ENCODE measurements around the gene SH3BP5. TPM values are rescaled to one million over a fixed set of nuclear protein-coding genes. Genes with fewer than 3 reads are reported as not detected.

Gene SH3BP5
- total and polyA plus RNA-seq, 4 experiments from 2014 or later = 48.2 to 118 (median 56.3) TPM

DNA sequence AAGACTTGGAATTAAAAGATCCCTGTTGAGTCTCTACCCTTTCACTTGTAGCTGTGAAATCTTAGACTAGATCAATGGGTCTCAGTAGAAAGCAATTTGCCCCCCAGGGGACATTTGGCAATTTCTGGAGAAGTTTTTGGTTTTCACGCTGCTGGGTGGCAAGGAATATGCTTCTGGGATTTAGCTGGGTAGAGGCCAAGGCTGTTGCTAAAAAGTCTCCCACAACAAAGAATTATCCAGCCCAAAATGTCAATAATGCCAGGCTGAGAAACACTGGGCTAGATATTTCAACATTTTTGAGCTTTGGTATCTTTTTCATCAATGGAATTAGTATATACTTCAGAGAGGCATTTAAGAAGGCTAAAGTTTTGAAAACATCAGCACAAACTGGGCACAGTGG lies 117.6 kb downstream of the SH3BP5 start:
- Histone ChIP-seq H3K4me1 (ENCODE audit: insufficient read depth, low read length) (peaks cover 11% of the 10 kb centered on the region), H3K9me3 (ENCODE audit: control insufficient read depth in 1 of 2, low read length in 2 of 2) (no peaks in the 10 kb centered on the region), H3K27ac (ENCODE audit: low read depth, low read length) (no peak overlapping the region), H3K4me3 (ENCODE audit: low read length in 2 of 2) (no peak overlapping the region), H3K36me3 (ENCODE audit: insufficient read depth, low read length) (peaks cover 36% of the 10 kb centered on the region), H3K27me3 (ENCODE audit: insufficient read depth, low read length) (no peaks in the 10 kb centered on the region)
- H3K9me3 Mint-ChIP-seq = no peaks in the 10 kb centered on the region
- H3K4me1 Mint-ChIP-seq = peaks cover 16 to 47% (median 32%) of the 10 kb centered on the region in 4 donors
- ChIA-PET CTCF (ENCODE audit: partially characterized antibody) (interaction anchor here (1.7 kb wide), 1 partner anchor 191 kb away, joined by 4 read pairs; no protein-coding TSS in a partner anchor), POLR2A (ENCODE audit: partially characterized antibody) (interaction anchor here (1.3 kb wide), 1 partner anchor 9 kb away, joined by 6 read pairs; the partner anchor contains the start of gene CAPN7)
- H3K36me3 Mint-ChIP-seq = peaks cover 39 to 66% of the 10 kb centered on the region in 2 donors
- no peak overlapping the region for H3K27ac Mint-ChIP-seq
- no peak overlapping the region for H3K4me3 Mint-ChIP-seq
- intact Hi-C loops (cut with micrococcal nuclease) = no loop called here
- no peaks in the 10 kb centered on the region for H3K27me3 Mint-ChIP-seq
- DNase-seq = no peak

DNA sequence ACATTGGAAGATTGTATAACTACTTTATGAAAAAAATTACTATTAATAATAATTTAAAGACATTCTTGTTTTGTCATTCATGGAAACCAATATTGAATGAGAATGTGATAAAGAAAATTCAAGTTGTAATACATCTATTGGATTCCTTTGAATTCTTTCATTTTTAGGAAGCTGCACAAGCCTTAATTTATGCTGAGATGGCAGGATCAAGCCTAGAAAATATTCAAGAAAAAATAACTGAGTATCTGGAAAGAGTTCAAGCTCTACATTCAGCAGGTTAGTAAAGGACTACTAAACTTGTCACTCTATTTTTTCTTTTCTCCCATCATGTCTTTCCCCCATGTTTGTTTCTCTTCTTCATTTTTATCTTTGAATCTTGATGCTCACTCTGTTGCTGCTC lies 120.4 kb downstream of the SH3BP5 start:
- peaks cover 15% of the 10 kb centered on the region for H3K36me3 ChIP-seq (ENCODE audit: insufficient read depth, low read length)
- Mint-ChIP-seq H3K4me1 (peaks cover 19 to 59% (median 37%) of the 10 kb centered on the region in 4 donors), H3K4me3 (peak overlapping the region in 1 of 8 donors; percentile 31), H3K27ac (peak overlapping the region in 1 of 7 donors; percentile 51), H3K9me3 (no peaks in the 10 kb centered on the region), H3K27me3 (no peaks in the 10 kb centered on the region), H3K36me3 (peaks cover 21 to 49% of the 10 kb centered on the region in 2 donors)
- H3K4me3 ChIP-seq (ENCODE audit: low read length in 2 of 2) = no peak overlapping the region
- CTCF ChIA-PET (ENCODE audit: partially characterized antibody) = no interaction called here
- no peak overlapping the region for H3K27ac ChIP-seq (ENCODE audit: low read depth, low read length)
- peaks cover 40% of the 10 kb centered on the region for H3K4me1 ChIP-seq (ENCODE audit: insufficient read depth, low read length)
- intact Hi-C loops (cut with micrococcal nuclease) = no loop called here
- no peak for DNase-seq
- no peaks in the 10 kb centered on the region for H3K27me3 ChIP-seq (ENCODE audit: insufficient read depth, low read length)
- POLR2A ChIA-PET (ENCODE audit: partially characterized antibody) = no interaction called here
- H3K9me3 ChIP-seq (ENCODE audit: control insufficient read depth in 1 of 2, low read length in 2 of 2) = no peaks in the 10 kb centered on the region

DNA sequence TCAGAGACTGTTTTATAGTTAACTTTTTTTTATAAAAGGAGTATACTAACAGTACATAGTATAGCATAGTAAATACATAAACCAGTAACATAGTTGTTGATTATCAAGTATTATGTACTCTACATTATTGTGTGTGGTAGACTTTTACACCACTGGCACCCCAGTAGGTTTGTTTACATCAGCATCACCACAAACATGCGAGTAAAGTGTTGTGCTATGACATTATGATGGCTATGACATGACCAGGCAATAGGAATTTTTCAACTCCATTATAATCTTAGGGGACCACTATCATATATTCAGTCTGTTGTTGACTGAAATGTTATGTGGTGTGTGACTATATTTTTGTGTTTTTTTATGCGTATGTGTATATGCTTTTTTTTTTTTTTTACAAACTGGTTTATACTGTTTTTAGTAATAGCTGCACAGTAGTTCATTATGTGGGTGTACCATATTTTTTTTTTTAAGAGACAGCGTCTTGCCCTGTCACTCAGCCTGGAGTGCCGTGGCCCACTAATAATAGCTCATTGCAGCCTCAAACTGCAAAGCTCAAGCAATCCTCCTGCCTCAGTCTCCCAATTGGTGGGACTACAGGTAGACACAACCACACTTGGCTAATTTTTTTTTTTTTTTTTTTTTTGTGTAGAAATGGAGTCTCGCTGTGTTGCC lies 124.4 kb downstream of the SH3BP5 start:
- Mint-ChIP-seq H3K9me3 (no peaks in the 10 kb centered on the region), H3K27me3 (no peaks in the 10 kb centered on the region), H3K36me3 (peaks cover 13 to 27% of the 10 kb centered on the region in 2 donors), H3K27ac (peak overlapping the region in 6 of 7 donors; percentile 4 to 77 (median 64)), H3K4me1 (peaks cover 20 to 46% (median 33%) of the 10 kb centered on the region in 4 donors), H3K4me3 (peak overlapping the region; percentile 36 to 96 (median 92))
- intact Hi-C loops (cut with micrococcal nuclease) = loop anchor here (2.0 to 5.0 kb wide), 4 partner anchors 15 to 1059 kb away; partner anchors contain the start of gene OXNAD1
- peak overlapping the region; percentile 88 for H3K27ac ChIP-seq (ENCODE audit: low read depth, low read length)
- peaks cover 46% of the 10 kb centered on the region for H3K4me1 ChIP-seq (ENCODE audit: insufficient read depth, low read length)
- H3K4me3 ChIP-seq (ENCODE audit: low read length in 2 of 2) = no peak overlapping the region
- H3K36me3 ChIP-seq (ENCODE audit: insufficient read depth, low read length) = peaks cover 11% of the 10 kb centered on the region
- ChIA-PET CTCF (ENCODE audit: partially characterized antibody) (interaction anchor here (1.0 to 8.6 kb wide), 5 partner anchors 13 to 197 kb away, joined by 3 to 135 read pairs (median 10); no protein-coding TSS in a partner anchor), POLR2A (ENCODE audit: partially characterized antibody) (interaction anchor here (0.6 to 2.5 kb wide), 8 partner anchors 10 to 1309 kb away, joined by 3 to 14 read pairs (median 3); no protein-coding TSS in a partner anchor)
- no peaks in the 10 kb centered on the region for H3K9me3 ChIP-seq (ENCODE audit: control insufficient read depth in 1 of 2, low read length in 2 of 2)
- no peaks in the 10 kb centered on the region for H3K27me3 ChIP-seq (ENCODE audit: insufficient read depth, low read length)
- DNase-seq = no peak

DNA sequence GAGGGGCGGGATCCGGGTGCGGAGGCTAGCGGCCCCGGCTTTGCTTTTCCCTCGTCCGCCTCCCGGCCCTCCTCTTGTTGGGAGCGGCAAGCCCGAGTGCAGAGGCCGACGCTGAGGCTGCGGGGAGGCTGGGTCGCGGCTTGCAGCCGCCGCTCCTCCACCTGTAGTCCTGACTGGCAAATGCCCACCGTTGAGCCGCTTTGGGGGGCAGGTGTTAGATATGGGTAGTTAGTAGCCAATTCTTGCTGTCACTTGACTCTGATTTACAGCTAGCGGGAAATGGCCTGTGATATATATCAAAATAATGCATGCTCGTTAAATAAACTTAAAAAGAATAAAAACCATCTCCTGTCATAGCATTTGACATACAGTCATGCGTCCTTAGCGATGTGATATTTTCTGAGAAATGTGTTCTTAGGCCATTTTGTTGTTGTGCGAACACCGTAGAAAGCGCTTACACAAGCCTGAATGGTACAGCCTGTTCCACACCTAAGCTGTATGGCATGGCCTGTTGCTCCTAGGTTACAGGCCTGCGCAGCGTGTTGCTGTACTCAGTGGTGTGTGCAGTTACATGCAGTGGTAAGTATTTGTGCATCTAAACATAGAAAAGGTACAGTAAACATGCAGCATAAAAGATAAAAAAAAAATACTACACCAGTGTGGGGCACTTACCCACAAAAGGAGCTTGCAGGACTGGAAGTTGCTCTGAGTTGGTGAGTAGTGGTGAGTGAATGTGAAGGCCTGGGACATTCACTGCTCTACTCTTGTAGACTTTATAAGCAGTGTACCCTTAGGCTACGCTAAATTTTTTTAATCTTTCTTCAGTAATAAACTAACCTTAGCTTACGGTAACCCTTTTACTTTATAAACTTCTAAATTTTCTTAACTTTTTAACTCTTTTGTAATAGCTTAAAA lies 125.5 kb downstream of the SH3BP5 start:
- POLR2A ChIA-PET (ENCODE audit: partially characterized antibody) = interaction anchor here (0.5 to 2.5 kb wide), 32 partner anchors 11 to 1310 kb away, joined by 3 to 16 read pairs (median 4); partner anchors contain the start of genes BTD, CCDC174, HACL1 and METTL6
- Mint-ChIP-seq H3K36me3 (peaks cover 5 to 17% of the 10 kb centered on the region in 2 donors), H3K9me3 (no peaks in the 10 kb centered on the region), H3K27me3 (no peaks in the 10 kb centered on the region), H3K27ac (peak overlapping the region; percentile 77 to 96 (median 91)), H3K4me3 (peak overlapping the region; percentile 88 to 96 (median 92)), H3K4me1 (peaks cover 20 to 44% (median 31%) of the 10 kb centered on the region in 4 donors)
- Histone ChIP-seq H3K27ac (ENCODE audit: low read depth, low read length) (peak overlapping the region; percentile 88), H3K27me3 (ENCODE audit: insufficient read depth, low read length) (no peaks in the 10 kb centered on the region), H3K9me3 (ENCODE audit: control insufficient read depth in 1 of 2, low read length in 2 of 2) (no peaks in the 10 kb centered on the region), H3K4me3 (ENCODE audit: low read length in 2 of 2) (peak overlapping the region; percentile 70 to 83), H3K4me1 (ENCODE audit: insufficient read depth, low read length) (peaks cover 46% of the 10 kb centered on the region), H3K36me3 (ENCODE audit: insufficient read depth, low read length) (peaks cover under 1% of the 10 kb centered on the region)
- DNase-seq = peak; percentile 22 to 49 (median 40)
- CTCF ChIA-PET (ENCODE audit: partially characterized antibody) = interaction anchor here (1.0 to 8.6 kb wide), 8 partner anchors 11 to 974 kb away, joined by 3 to 135 read pairs (median 6); no protein-coding TSS in a partner anchor
- intact Hi-C loops (cut with micrococcal nuclease) = loop anchor here (1.0 to 5.0 kb wide), 10 partner anchors 16 to 1060 kb away; partner anchors contain the start of genes BTD, EAF1, HACL1 and METTL6

DNA sequence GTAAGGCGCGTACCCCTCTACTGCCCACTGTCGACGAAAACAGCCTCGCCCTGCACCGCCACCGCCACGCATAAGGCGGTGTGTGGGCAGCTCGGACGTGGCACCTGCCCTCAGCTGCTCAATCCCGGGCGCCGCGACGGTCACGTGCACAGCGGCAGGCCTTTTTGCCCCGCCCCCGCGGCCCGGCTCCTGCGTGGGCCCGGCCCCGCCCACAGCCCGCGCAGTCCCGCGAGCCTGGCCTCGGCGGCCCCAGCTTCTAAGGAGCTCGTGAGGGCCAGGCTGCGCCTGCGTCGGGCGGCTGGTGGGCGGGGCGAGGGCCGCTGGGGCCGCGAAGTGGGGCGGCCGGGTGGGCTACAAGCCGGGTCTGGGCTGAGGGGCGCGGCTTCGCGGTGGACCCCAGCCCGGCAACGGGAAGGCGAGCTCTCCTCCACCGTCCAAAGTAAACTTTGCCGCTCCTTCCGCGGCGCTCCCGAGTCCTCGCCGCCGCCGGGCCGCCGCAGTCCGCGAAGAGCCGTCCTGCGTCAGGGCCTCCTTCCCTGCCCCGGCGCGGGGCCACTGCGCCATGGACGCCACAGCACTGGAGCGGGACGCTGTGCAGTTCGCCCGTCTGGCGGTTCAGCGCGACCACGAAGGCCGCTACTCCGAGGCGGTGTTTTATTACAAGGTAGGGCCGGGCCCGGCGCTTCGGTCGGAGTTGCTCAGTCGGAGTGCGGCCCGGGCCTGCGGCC lies 126.3 kb downstream of the SH3BP5 start, which contains the start of gene CAPN7:
CAPN7 (plus strand) TSS at position 313 of the 728 bp plus-strand sequence; CDS start at position 563, 250 bp downstream.
- ChIA-PET CTCF (ENCODE audit: partially characterized antibody) (interaction anchor here (1.0 to 8.6 kb wide), 10 partner anchors 10 to 975 kb away, joined by 3 to 135 read pairs (median 6); partner anchors contain the start of gene SH3BP5), POLR2A (ENCODE audit: partially characterized antibody) (interaction anchor here (0.5 to 2.5 kb wide), 42 partner anchors 8 to 1080 kb away, joined by 3 to 16 read pairs (median 5); partner anchors contain the start of genes BTD, CCDC174, DPH3 and HACL1)
- Histone ChIP-seq H3K27ac (ENCODE audit: low read depth, low read length) (peak within 1 kb of the TSS; percentile 88), H3K9me3 (ENCODE audit: control insufficient read depth in 1 of 2, low read length in 2 of 2) (no peaks in the 10 kb centered on the region), H3K4me3 (ENCODE audit: low read length in 2 of 2) (peak within 1 kb of the TSS; percentile 70 to 83), H3K4me1 (ENCODE audit: insufficient read depth, low read length) (peaks cover 46% of the 10 kb centered on the region), H3K27me3 (ENCODE audit: insufficient read depth, low read length) (no peaks in the 10 kb centered on the region), H3K36me3 (ENCODE audit: insufficient read depth, low read length) (no peaks in the 10 kb centered on the region)
- no peaks in the 10 kb centered on the region for H3K27me3 Mint-ChIP-seq
- DNase-seq = peak; percentile 92 to 95 (median 94)
- peaks cover 3 to 16% of the 10 kb centered on the region in 2 donors for H3K36me3 Mint-ChIP-seq
- peak within 1 kb of the TSS; percentile 91 to 96 (median 92) for H3K4me3 Mint-ChIP-seq
- intact Hi-C loops (cut with micrococcal nuclease) = loop anchor here (1.0 to 5.0 kb wide), 10 partner anchors 17 to 1061 kb away; partner anchors contain the start of genes BTD, EAF1, HACL1 and METTL6
- H3K9me3 Mint-ChIP-seq = no peaks in the 10 kb centered on the region
- H3K27ac Mint-ChIP-seq = peak within 1 kb of the TSS; percentile 77 to 97 (median 95)
- H3K4me1 Mint-ChIP-seq = peaks cover 18 to 43% (median 29%) of the 10 kb centered on the region in 4 donors

DNA sequence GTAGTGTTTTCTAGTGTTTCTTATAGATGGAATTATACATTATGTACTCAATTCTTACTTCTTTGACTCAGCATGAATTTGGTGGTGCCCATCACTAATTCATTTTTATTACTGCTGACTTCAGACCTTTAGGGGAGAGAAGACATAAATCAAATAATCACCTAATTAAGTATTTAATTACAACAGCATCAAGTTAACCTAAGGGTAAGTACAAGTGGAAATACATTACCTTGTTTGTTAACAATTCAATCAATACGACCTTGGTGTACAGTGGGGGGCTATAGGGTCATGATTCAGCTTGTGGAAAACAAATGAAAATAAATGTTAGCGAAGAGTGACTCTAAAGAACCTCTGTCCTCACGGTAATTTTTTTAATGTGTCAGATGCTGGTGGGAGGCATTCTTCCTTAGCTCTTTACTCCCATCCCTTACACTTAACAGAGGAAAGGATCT lies 126.9 kb downstream of the SH3BP5 start:
- ChIA-PET CTCF (ENCODE audit: partially characterized antibody) (interaction anchor here (1.0 to 8.6 kb wide), 10 partner anchors 9 to 975 kb away, joined by 3 to 135 read pairs (median 6); partner anchors contain the start of genes BTD, HACL1 and SH3BP5), POLR2A (ENCODE audit: partially characterized antibody) (interaction anchor here (0.5 to 2.5 kb wide), 42 partner anchors 9 to 1081 kb away, joined by 3 to 16 read pairs (median 5); partner anchors contain the start of genes BTD, CCDC174, DPH3 and HACL1)
- H3K36me3 ChIP-seq (ENCODE audit: insufficient read depth, low read length) = no peaks in the 10 kb centered on the region
- peaks cover 42% of the 10 kb centered on the region for H3K4me1 ChIP-seq (ENCODE audit: insufficient read depth, low read length)
- peak overlapping the region; percentile 88 for H3K27ac ChIP-seq (ENCODE audit: low read depth, low read length)
- peaks cover 16 to 40% (median 26%) of the 10 kb centered on the region in 4 donors for H3K4me1 Mint-ChIP-seq
- H3K4me3 ChIP-seq (ENCODE audit: low read length in 2 of 2) = peak overlapping the region; percentile 60 to 83
- H3K27ac Mint-ChIP-seq = peak overlapping the region; percentile 77 to 97 (median 95)
- H3K9me3 Mint-ChIP-seq = no peaks in the 10 kb centered on the region
- H3K27me3 ChIP-seq (ENCODE audit: insufficient read depth, low read length) = no peaks in the 10 kb centered on the region
- H3K27me3 Mint-ChIP-seq = no peaks in the 10 kb centered on the region
- intact Hi-C loops (cut with micrococcal nuclease) = loop anchor here (5.0 kb wide), 3 partner anchors 37 to 1062 kb away; partner anchors contain the start of gene OXNAD1
- no peaks in the 10 kb centered on the region for H3K9me3 ChIP-seq (ENCODE audit: control insufficient read depth in 1 of 2, low read length in 2 of 2)
- H3K36me3 Mint-ChIP-seq = peaks cover 3 to 13% of the 10 kb centered on the region in 2 donors
- no peak for DNase-seq
- H3K4me3 Mint-ChIP-seq = peak overlapping the region; percentile 85 to 93 (median 91)

Measured in CD4-positive, alpha-beta memory T cell (primary cell).